HG03175 (cell line): ENCODE results near the gene COPB2.

ENCODE experiments used
- ATAC-seq: cut with Tn5 transposase; IDR thresholded peaks from one replicate; pipeline ENCODE4 v1.9.1; 2021; ENCODE audit warnings: mild to moderate bottlenecking, moderate library complexity; ENCODE audit not compliant: unreplicated experiment

Gene COPB2

DNA sequence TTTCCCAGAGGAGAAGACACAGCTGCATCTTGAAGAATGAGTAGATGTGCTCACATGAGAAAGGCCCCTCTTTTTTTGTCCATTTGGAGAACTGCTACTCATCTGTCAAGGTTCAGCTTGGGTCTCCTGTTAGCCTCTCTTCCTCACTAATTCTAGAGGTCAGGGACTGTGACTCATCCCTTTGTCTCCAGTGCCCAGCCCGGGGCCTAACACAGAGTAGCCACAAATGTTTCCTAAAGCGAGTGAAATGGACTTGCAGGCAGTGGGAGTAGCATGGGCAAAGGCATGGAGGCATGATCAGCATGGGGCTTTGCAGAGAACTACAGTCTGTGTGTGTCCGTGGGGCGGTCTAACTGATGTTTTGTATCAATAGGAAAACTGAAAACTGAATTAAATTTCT, 79.6 kb downstream of the COPB2 start:
- no peak for ATAC-seq

DNA sequence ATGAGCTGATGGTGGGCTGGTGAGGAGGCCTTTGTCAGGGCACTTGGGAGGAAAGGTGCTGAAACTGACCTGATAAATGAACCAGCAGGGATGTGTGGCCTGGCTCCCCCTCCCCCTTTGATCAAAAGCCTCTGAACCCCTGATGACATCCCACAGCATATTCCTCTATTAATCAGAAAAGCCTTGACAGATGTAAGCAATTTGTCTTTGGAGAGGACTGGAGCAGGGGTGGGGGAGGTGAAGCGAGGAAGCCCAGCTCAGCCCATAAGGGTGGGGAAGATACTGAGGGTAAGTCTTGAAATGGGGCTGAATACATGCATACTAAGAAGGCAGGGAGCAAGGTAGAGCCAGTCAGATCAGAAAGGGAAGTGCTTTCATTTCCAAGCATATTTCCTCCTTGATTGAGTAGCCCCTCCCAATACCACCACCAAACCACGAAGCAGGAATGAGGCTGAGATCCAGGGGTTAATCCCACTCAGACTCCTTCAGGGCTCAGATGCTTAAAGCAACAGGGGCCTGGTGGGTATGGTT, 80.3 kb downstream of the COPB2 start:
- ATAC-seq = no peak

DNA sequence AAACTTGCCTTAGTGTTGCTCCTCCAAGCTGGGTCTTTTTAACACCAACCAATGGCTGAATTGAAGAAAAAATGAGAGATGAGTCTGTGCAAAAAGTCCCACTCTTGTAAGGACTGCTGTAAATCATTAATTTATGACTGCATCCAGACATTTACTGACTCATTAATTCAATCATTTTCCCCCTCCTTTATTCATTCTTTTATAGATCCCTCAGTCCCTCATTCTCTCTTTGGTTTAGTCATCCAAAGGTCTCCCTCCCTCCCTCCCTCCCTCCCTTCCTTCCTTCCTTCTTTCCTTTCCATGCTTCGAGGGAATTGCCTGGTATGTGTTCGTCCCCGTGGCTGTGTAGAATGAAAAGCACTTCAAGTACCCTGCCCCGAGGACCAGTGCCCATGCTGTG, 80.9 kb downstream of the COPB2 start:
- ATAC-seq = no peak

DNA sequence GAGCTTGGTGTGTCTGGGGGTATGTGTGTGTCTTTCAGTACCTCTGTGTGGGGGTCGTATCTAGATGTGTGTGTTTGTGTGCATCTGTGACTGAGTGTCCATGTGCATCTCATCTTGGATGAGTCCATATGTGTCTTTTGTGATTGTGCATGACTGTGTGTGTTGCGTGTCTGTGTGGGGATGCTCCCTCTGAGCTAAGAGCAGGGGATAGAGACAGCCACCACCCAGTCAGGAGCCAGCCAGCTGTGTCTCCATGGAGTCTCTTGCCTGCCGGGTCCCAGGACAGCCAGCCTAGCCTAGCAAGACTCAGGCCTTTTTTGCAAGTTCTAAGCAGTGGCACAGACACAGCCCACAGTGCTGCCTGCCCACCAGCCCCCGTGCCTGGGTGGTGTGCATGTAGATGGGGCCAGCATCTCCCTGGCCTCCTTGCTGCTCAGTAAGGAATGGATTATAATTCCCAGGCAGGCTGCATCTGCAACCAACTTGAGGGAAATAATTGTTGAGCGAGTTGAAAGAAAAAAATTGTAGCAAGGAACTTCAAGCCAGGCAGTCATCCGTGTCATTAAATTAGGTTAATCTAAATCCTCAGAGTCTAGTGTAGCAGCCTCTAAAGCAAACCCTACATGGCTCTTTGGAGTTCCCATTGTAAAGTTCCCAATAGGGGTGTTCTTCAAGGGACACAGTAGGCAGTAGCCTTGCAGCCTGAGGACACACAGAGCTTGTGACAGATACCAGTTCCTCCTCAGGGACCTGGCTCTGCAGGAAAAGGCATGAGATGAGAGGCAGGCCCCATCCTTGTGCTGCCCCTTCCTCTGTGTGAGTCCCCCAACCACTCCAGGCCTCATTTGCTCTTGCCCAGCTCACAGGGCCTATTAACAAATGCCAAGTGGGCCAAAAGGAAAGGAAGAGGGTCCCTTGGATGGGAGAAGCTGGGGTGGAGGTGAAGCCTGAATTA, 81.6 kb downstream of the COPB2 start:
- no peak for ATAC-seq
